Measurements from ENCODE around the gene ORC4.
"Not testable (repeated sequence)": the region's sequence is repeated elsewhere in the genome, so short reads cannot be mapped to it uniquely, and the experiment has no call there.

The ORC4 gene

GRCh38 chr2:148021059-148021861, 723 bp upstream of the ORC4 start, which contains the start of gene MBD5:
MBD5 (plus strand) TSS chr2:148021091.
- no peaks in the 10 kb centered on the region for H3K36me3 ChIP-seq
- H3K27ac ChIP-seq = peak within 1 kb of the TSS; percentile 97
- H3K9me3 ChIP-seq = no peaks in the 10 kb centered on the region
- no peak for TF ChIP-seq CTCF (IDR thresholded peaks at IDR 0.05)
- H3K4me1 ChIP-seq (ENCODE audit: control insufficient read depth in 1 of 2, insufficient read depth in 1 of 2, low read depth in 1 of 2, low read length in 1 of 2) = peaks cover 27 to 31% of the 10 kb centered on the region in 2 experiments
- H3K4me3 ChIP-seq (ENCODE audit: low read depth in 1 of 2, low read length in 1 of 2) = peak within 1 kb of the TSS; percentile 85 to 86
- H3K27me3 ChIP-seq = no peaks in the 10 kb centered on the region

GRCh38 chr2:148014616-148015015, 5.9 kb downstream of the ORC4 start:
- no peaks in the 10 kb centered on the region for H3K9me3 ChIP-seq
- peaks cover 6 to 8% of the 10 kb centered on the region in 2 experiments for H3K4me1 ChIP-seq (ENCODE audit: control insufficient read depth in 1 of 2, insufficient read depth in 1 of 2, low read depth in 1 of 2, low read length in 1 of 2)
- no peaks in the 10 kb centered on the region for H3K36me3 ChIP-seq
- no peak for TF ChIP-seq CTCF (IDR thresholded peaks at IDR 0.05)
- no peaks in the 10 kb centered on the region for H3K27me3 ChIP-seq
- H3K4me3 ChIP-seq (ENCODE audit: low read depth in 1 of 2, low read length in 1 of 2) = no peak overlapping the region
- no peak overlapping the region for H3K27ac ChIP-seq

- no peaks in the 10 kb centered on the region for H3K36me3 ChIP-seq
- peaks cover 0 to under 1% of the 10 kb centered on the region in 2 experiments for H3K4me1 ChIP-seq (ENCODE audit: control insufficient read depth in 1 of 2, insufficient read depth in 1 of 2, low read depth in 1 of 2, low read length in 1 of 2)
- no peak overlapping the region for H3K27ac ChIP-seq
- H3K27me3 ChIP-seq = no peaks in the 10 kb centered on the region
- no peak overlapping the region for H3K4me3 ChIP-seq (ENCODE audit: low read depth in 1 of 2, low read length in 1 of 2)
- no peaks in the 10 kb centered on the region for H3K9me3 ChIP-seq
- TF ChIP-seq CTCF (IDR thresholded peaks at IDR 0.05) = no peak
Observed at GRCh38 chr2:148013876-148014275, 6.7 kb downstream of the ORC4 start.

GRCh38 chr2:148008411-148008810, 12.1 kb downstream of the ORC4 start:
- H3K27me3 ChIP-seq; H3K4me3 ChIP-seq (ENCODE audit: low read depth in 1 of 2, low read length in 1 of 2); H3K36me3 ChIP-seq; H3K27ac ChIP-seq; H3K9me3 ChIP-seq; H3K4me1 ChIP-seq (ENCODE audit: control insufficient read depth in 1 of 2, insufficient read depth in 1 of 2, low read depth in 1 of 2, low read length in 1 of 2): not testable (repeated sequence)

GRCh38 chr2:148007219-148007900, 13.2 kb downstream of the ORC4 start:
- Histone ChIP-seq H3K27me3 (no peaks in the 10 kb centered on the region), H3K4me3 (ENCODE audit: low read depth in 1 of 2, low read length in 1 of 2) (no peak overlapping the region), H3K4me1 (ENCODE audit: control insufficient read depth in 1 of 2, insufficient read depth in 1 of 2, low read depth in 1 of 2, low read length in 1 of 2) (no peaks in the 10 kb centered on the region), H3K9me3 (no peaks in the 10 kb centered on the region), H3K27ac (no peak overlapping the region), H3K36me3 (no peaks in the 10 kb centered on the region)
- TF ChIP-seq CTCF (IDR thresholded peaks at IDR 0.05) = no peak

Data from neutrophil (primary cell).